Bronchial epithelial cell (primary cell): ENCODE results near the gene TPST1. TPM values are rescaled to one million over a fixed set of nuclear protein-coding genes. Genes with fewer than 3 reads are reported as not detected.

Experiments used
- DNase-seq: peaks from one replicate; pipeline ENCODE4 v3.0.0-alpha.2; 2010; ENCODE audit warnings: low read depth
- FAIRE-seq: peaks from 2 replicates; lab custom pipeline; 2011; peaks lifted over from hg19 to GRCh38; lab: Jason Lieb, UNC
- H3K27me3 ChIP-seq: 2 replicates; pipeline ENCODE4 v1.5.1; 2011; ENCODE audit warnings: low read length; ENCODE audit not compliant: control insufficient read depth, insufficient read depth
- H3K36me3 ChIP-seq: 2 replicates; pipeline ENCODE4 v1.5.1; 2011; ENCODE audit warnings: low read length; ENCODE audit not compliant: control insufficient read depth, insufficient read depth
- H3K4me3 ChIP-seq: 2 replicates; pipeline ENCODE4 v1.5.1; 2011; ENCODE audit warnings: mild to moderate bottlenecking, low read depth, low read length, control low read depth
- CTCF ChIP-seq: IDR thresholded peaks from 2 replicates; pipeline ENCODE4 v1.5.1; 2011; ENCODE audit warnings: mild to moderate bottlenecking, moderate library complexity, low read length, control low read depth, inconsistent platforms; ENCODE audit not compliant: insufficient read depth, severe bottlenecking
- total RNA-seq: library from RNA; depleted of rRNA; stranded (reverse); fragments of >200 nt; gene quantifications from 2 replicates; pipeline ENCODE4 v1.2.1, GENCODE V29; 2014

The TPST1 gene
- total RNA-seq, 1 donor from 2014 or later: 24.7 TPM

- no peak for FAIRE-seq
Measured at GRCh38 chr7:66185680-66186187, 19.4 kb upstream of the TPST1 start.

GRCh38 chr7:66186991-66187390 lies 18.1 kb upstream of the TPST1 start:
- no peaks in the 10 kb centered on the region for H3K36me3 ChIP-seq
- TF ChIP-seq CTCF: no peak
- FAIRE-seq: no peak

More at GRCh38 chr7:66185680-66186187, 19.4 kb upstream of the TPST1 start:
- no peak for DNase-seq
- Histone ChIP-seq H3K27me3 (no peaks in the 10 kb centered on the region), H3K4me3 (no peak overlapping the region), H3K36me3 (no peaks in the 10 kb centered on the region)
- no peak for TF ChIP-seq CTCF

GRCh38 chr7:66187905-66188304 lies 17.2 kb upstream of the TPST1 start:
- H3K4me3 ChIP-seq: no peak overlapping the region
- DNase-seq: peak; percentile 29
- H3K27me3 ChIP-seq: no peaks in the 10 kb centered on the region
- no peak for TF ChIP-seq CTCF
- H3K36me3 ChIP-seq: no peaks in the 10 kb centered on the region
- no peak for FAIRE-seq

More at GRCh38 chr7:66186991-66187390, 18.1 kb upstream of the TPST1 start:
- Histone ChIP-seq H3K4me3 (no peak overlapping the region), H3K27me3 (no peaks in the 10 kb centered on the region)
- DNase-seq: no peak

- no peaks in the 10 kb centered on the region for H3K36me3 ChIP-seq
- FAIRE-seq (no peak), DNase-seq (no peak)
- H3K27me3 ChIP-seq: no peaks in the 10 kb centered on the region
- TF ChIP-seq CTCF: no peak
- H3K4me3 ChIP-seq: no peak overlapping the region
Measured at GRCh38 chr7:66188645-66189044, 16.5 kb upstream of the TPST1 start.

GRCh38 chr7:66189695-66190503 lies 15.2 kb upstream of the TPST1 start:
- no peak for TF ChIP-seq CTCF
- Histone ChIP-seq H3K36me3 (no peaks in the 10 kb centered on the region), H3K27me3 (no peaks in the 10 kb centered on the region), H3K4me3 (no peak overlapping the region)
- FAIRE-seq: no peak
- no peak for DNase-seq
